Stimulated activated effector memory CD8-positive, alpha-beta T cell treated with anti-CD3 and anti-CD28 coated beads, Interleukin-12 subunit alpha, Interleukin-12 subunit beta, amount 100 ng/mL, for 72 hours (primary cell): ENCODE data around the gene FLT3.
"Not testable (repeated sequence)": the region's sequence is repeated elsewhere in the genome, so short reads cannot be mapped to it uniquely, and the experiment has no call there.

ENCODE experiments used
- ATAC-seq: fragments of 150-1000 bp; cut with Tn5 transposase; 2 replicates; pipeline ENCODE4 v1.10.0; 2021
- DNase-seq, 2 donors: peaks; one replicate each; pipeline ENCODE4 v3.0.0; 2021 to 2022; ENCODE audit warnings: low spot score in 2 of 2
- H3K27ac Mint-ChIP-seq: one replicate; pipeline ENCODE4 v1.8.0; 2022; ENCODE audit warnings: mild to moderate bottlenecking, mixed read lengths
- H3K36me3 Mint-ChIP-seq: one replicate; pipeline ENCODE4 v1.8.0; 2022; ENCODE audit warnings: mild to moderate bottlenecking, mixed read lengths
- H3K4me1 Mint-ChIP-seq: one replicate; pipeline ENCODE4 v1.8.0; 2022; ENCODE audit warnings: mixed read lengths
- H3K4me3 Mint-ChIP-seq: one replicate; pipeline ENCODE4 v1.8.0; 2022; ENCODE audit warnings: mild to moderate bottlenecking, mixed read lengths
- H3K9me3 Mint-ChIP-seq: one replicate; pipeline ENCODE4 v1.8.0; 2022; ENCODE audit warnings: mixed read lengths

The FLT3 gene

DNA sequence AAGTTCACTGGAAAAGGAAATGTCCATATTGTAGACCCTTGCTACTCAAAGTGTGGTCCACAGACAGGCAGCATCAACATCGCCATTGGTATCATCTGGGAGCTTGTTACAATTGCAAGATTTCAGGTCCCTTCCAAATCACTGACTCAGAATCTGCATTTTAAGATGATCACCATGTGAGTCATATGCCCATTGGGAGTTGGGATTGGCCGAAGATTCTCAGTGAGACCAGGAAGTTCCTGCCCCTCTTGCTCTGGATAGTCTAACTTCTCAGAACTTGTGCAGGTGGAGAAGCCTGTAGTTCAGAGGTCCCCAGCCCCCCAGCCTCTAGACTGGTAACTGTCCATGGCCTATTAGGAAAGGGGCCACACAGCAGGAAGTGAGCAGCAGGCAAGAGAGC is 63.0 kb downstream of the FLT3 start:
- ATAC-seq: peak; percentile 49
- H3K27ac Mint-ChIP-seq: no peak overlapping the region
- no peak overlapping the region for H3K4me3 Mint-ChIP-seq
- no peak for DNase-seq
- no peaks in the 10 kb centered on the region for H3K9me3 Mint-ChIP-seq
- H3K4me1 Mint-ChIP-seq: no peaks in the 10 kb centered on the region
- H3K36me3 Mint-ChIP-seq: no peaks in the 10 kb centered on the region

DNA sequence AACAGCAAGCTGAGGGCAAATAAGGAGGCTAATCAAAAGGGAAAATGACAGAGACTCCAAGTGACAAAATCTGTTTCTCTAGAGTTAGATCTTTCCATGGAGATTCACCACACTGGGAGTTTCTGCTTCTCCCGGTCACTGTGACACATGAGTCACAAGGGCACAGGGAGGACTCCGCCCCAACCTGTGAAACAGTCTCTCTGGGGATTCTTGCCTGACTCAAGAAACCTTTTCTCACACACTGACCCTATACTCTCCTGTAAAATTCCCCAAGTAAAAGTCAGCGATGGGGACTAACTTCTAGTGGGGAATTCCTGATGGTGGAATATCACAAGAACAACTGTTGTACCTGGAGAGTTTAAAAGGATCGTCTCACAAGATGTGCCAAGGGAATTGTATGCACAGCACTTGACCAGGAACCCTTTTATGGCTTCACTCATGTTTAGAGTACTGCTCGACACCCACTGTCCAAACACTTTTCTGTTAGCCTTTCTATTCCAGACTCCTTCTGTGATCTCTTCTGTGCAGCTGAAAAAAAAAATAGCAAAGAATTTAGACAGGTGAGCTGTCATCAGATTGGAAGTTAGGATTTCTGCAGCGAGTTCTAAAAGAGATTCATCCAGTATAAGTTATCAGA is 65.1 kb downstream of the FLT3 start:
- Mint-ChIP-seq H3K9me3 (no peaks in the 10 kb centered on the region), H3K27ac (no peak overlapping the region), H3K36me3 (no peaks in the 10 kb centered on the region), H3K4me3 (no peak overlapping the region), H3K4me1 (peaks cover 8% of the 10 kb centered on the region)
- ATAC-seq: no peak
- DNase-seq: no peak

DNA sequence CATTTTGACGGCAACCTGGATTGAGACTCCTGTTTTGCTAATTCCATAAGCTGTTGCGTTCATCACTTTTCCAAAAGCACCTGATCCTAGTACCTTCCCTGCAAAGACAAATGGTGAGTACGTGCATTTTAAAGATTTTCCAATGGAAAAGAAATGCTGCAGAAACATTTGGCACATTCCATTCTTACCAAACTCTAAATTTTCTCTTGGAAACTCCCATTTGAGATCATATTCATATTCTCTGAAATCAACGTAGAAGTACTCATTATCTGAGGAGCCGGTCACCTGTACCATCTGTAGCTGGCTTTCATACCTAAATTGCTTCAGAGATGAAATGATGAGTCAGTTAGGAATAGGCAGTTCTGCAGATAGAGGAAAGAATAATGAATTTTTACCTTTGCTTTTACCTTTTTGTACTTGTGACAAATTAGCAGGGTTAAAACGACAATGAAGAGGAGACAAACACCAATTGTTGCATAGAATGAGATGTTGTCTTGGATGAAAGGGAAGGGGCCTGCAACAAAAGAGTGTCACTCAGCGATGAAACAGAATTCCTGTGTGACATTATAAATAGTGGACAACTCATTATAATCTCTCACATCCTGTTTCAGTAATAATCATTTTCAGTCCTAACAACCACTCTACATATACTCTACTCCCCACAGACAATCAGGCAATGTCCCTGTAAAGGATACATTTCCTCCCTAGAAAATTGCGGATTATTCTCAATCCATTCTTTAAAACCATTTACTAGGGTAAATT is 66.3 kb downstream of the FLT3 start:
- peaks cover 8% of the 10 kb centered on the region for H3K4me1 Mint-ChIP-seq
- H3K27ac Mint-ChIP-seq: no peak overlapping the region
- H3K9me3 Mint-ChIP-seq: no peaks in the 10 kb centered on the region
- no peak for ATAC-seq
- H3K4me3 Mint-ChIP-seq: no peak overlapping the region
- H3K36me3 Mint-ChIP-seq: no peaks in the 10 kb centered on the region
- DNase-seq: no peak

DNA sequence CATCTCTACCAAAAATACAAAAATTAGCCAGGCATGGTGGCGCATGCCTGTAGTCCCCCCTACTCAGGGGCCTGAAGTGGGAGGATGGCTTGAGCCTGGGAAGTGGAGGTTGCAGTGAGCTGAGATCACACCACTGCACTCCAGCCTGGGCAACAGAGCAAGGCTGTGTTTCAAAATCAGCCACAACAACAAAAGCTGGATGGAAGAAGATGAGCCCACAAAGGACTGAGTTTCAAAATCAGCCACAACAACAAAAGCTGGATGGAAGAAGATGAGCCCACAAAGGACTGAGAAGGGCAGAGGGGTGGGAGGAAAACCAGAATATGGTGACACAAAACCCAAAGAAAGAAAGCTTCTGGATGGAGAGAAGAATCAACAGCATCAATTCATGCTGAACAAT is 67.9 kb downstream of the FLT3 start:
- not testable (repeated sequence) for DNase-seq, H3K36me3 Mint-ChIP-seq, ATAC-seq, H3K4me3 Mint-ChIP-seq, H3K4me1 Mint-ChIP-seq, H3K27ac Mint-ChIP-seq, H3K9me3 Mint-ChIP-seq

DNA sequence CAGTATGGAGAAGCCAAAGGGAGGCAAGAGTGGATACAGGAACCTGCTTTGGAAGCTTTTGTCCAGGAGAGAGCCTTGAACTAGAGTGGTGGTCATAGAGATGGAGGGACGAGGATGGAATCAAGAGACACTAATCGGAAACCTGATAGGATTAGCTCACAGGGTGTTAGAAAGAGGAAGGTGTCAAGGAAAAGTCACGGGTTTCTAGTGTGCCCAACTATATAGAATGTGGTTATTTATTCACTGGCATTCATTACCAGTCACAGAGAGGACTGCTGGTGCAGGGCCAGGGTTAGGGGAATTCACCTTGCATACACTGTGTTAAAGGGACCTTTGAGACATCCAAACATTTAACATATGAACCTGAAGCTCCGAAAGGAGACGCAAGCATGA is 68.5 kb downstream of the FLT3 start:
- Mint-ChIP-seq H3K9me3 (no peaks in the 10 kb centered on the region), H3K36me3 (no peaks in the 10 kb centered on the region), H3K4me1 (peaks cover 8% of the 10 kb centered on the region), H3K27ac (no peak overlapping the region), H3K4me3 (no peak overlapping the region)
- ATAC-seq (no peak), DNase-seq (no peak)

DNA sequence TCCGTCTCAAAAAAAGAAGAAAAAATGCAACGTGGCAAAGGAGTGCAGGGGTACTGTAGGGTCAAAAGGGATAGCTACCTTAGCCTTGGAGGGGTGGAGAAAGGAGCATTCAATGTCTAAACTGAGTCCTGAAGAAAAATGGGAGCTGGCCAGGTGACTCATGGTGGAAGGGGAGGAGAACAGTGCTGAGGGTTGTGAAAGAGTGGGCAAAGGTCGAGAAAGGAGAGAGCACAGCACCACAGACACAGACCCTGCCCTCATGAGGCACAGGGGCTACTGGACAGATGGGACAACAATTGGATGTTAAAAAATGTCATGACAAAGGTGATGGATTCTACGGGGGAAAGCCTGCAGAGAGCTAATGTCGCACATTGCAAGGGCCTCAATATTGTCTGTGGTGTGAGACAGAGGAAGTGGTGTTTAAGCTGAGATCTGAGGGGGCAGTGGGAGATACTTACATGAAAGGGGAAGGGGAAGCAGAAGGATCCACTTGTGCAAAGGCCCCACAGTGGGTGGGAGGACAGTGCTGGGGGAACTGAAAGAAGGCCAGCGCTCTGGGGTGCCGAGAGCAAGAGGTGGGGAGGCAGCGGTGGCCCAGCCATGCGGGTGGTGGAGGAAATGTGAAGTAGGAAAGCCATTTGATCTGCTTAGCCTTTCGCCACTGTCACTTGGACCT is 69.0 kb downstream of the FLT3 start:
- H3K4me1 Mint-ChIP-seq: peaks cover 8% of the 10 kb centered on the region
- no peak overlapping the region for H3K27ac Mint-ChIP-seq
- ATAC-seq: no peak

DNA sequence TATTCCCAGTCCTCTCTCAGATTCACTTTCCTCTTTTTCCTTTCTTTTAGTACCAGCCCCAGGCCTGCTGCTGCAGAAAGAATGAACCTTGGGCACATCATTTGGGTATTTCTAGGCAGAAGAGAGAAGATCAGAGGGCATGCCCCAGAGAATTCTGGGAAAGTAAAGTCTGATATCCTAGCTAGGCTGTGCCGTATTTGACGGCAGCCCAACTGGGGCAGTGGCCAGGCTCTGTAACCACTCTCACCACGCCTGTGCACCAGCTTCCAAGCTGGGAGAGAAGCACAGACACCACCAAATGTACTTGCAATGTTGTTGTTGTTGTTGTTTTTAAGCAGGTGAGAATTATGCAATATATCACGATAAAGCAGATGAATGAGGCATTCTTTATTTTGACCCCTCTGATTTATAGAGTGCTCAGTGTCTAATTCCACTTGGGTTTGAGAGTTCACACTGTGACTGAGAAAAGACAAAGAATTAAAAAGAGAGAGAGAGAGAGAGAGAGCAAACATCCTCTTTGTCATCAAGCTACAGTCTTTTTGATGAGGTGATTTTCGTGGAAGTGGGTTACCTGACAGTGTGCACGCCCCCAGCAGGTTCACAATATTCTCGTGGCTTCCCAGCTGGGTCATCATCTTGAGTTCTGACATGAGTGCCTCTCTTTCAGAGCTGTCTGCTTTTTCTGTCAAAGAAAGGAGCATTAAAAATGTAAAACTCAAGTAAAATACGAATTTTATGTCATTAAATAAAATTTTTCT is 72.6 kb downstream of the FLT3 start:
- Mint-ChIP-seq H3K27ac (no peak overlapping the region), H3K4me1 (peaks cover 8% of the 10 kb centered on the region), H3K9me3 (no peaks in the 10 kb centered on the region), H3K36me3 (no peaks in the 10 kb centered on the region), H3K4me3 (no peak overlapping the region)
- ATAC-seq (no peak), DNase-seq (no peak)

More for the DNA sequence above, 69.0 kb downstream of the FLT3 start:
- Mint-ChIP-seq H3K9me3 (no peaks in the 10 kb centered on the region), H3K36me3 (no peaks in the 10 kb centered on the region), H3K4me3 (no peak overlapping the region)
- no peak for DNase-seq

DNA sequence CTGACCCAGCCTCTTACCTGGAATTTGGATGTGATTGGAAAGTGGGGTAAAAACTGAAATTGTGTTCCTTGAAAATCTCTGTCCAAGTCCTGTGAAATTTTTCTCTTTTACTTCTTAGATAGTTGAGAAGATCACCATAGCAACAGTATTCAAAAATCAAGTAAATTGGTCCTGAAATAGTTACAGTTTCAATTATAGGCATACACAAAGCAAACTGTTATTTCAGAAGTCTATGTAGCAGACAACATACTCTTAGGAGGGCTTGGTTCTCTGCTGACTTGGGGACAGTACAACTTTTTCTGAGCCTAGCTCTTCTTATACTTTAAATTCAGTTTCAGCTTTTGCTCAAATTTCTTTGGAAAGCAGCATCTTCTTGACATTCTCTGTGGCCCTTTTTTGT is 73.3 kb downstream of the FLT3 start:
- no peaks in the 10 kb centered on the region for H3K9me3 Mint-ChIP-seq
- no peak overlapping the region for H3K4me3 Mint-ChIP-seq
- H3K27ac Mint-ChIP-seq: no peak overlapping the region
- no peak for DNase-seq
- no peaks in the 10 kb centered on the region for H3K36me3 Mint-ChIP-seq
- ATAC-seq: no peak
- H3K4me1 Mint-ChIP-seq: peaks cover 8% of the 10 kb centered on the region

DNA sequence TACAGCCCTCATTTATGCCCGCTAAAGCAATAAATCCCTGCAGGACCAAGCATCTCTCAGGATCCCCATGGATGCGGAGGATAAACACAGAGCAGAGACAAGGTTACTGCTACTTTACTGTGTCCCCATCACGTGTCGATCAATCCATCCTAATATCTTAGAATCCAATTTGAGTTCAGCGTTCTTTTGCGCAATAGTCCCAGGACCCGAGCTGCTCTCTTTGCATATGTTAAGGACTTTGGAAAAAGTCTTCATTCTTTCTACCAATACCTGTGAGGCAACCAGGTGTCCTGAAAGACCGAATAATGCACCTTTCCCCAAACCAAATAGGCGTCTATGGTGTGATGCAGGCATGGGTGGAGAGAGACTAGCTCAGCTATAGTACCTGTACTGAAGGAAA is 73.9 kb downstream of the FLT3 start:
- Mint-ChIP-seq H3K4me1 (peaks cover 6% of the 10 kb centered on the region), H3K27ac (no peak overlapping the region), H3K4me3 (no peak overlapping the region), H3K36me3 (no peaks in the 10 kb centered on the region), H3K9me3 (no peaks in the 10 kb centered on the region)
- DNase-seq (no peak), ATAC-seq (no peak)

DNA sequence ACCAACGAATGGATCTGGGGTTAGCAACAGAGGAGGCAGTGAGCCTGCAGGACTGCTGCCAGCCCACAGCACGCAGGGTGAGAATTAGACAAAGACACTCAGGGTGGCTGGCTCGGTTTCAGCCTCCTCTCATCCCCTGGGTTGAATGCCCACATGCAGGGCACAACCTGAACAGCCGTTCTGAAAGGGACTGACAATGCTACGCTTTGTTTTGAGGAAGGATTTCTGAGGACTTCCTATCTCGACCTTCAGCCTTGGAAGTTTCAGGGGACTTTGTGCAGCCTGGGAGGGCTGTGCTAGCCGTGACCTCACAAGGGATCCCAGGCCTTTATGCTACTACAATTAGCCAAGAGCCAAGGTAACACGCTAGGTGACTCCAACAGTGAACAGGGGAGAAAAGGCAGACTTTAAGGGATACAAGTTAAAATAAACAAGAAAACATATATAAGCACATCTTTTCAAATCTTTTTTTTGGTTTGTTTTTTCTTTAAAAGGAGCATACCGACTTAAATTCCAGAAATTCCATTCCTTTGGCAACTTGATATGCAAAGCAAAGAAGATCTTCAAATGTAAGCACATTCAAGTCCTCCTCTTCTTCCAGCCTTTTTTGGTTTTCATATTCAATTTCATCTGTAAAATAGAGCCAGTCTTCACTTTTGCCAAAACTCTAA is 77.4 kb downstream of the FLT3 start:
- H3K9me3 Mint-ChIP-seq: no peaks in the 10 kb centered on the region
- no peak overlapping the region for H3K4me3 Mint-ChIP-seq
- H3K36me3 Mint-ChIP-seq: no peaks in the 10 kb centered on the region
- H3K27ac Mint-ChIP-seq: no peak overlapping the region
- DNase-seq: no peak
- no peak for ATAC-seq
- peaks cover 4% of the 10 kb centered on the region for H3K4me1 Mint-ChIP-seq

DNA sequence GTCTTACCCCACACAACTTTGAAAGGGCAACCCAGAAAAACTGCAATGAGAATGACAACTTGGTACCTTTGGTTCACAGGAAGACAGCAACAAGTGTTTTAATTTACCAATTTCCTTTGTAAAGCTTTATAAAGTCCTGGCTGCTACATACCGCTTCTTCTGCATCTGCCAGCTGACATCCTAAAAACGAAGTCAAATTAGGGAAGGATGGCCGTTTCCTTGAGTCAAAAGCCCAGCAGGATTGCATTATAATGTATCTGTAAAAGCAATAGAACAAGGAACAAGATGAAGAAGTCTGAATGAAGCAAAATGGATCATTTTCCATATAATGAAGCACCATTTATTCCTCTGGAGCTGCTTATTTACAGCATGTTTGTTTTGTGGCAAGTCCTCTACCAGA is 86.1 kb downstream of the FLT3 start:
- Mint-ChIP-seq H3K9me3 (no peaks in the 10 kb centered on the region), H3K27ac (no peak overlapping the region), H3K36me3 (no peaks in the 10 kb centered on the region), H3K4me1 (no peaks in the 10 kb centered on the region), H3K4me3 (no peak overlapping the region)
- ATAC-seq (no peak), DNase-seq (no peak)

DNA sequence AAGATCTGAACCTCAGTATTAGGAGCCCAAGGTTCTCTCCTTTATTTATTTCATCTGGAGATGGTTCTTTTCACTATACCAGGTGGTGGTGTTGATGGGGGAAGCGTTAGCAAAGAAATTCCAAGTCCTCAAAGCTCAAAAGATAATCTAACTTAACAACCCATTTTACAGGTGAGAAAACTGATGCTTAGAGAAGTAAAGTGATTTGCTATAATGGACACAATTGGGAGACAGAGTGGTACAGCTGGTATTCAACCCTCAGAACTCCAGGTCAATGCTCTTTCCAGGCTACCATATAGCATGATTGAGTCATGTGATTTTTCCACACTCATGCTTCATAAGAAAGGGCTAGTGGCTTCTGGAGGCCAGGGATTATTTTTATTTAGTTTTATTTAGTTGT is 86.9 kb downstream of the FLT3 start:
- no peak for ATAC-seq
- Mint-ChIP-seq H3K4me1 (no peaks in the 10 kb centered on the region), H3K27ac (no peak overlapping the region), H3K9me3 (no peaks in the 10 kb centered on the region), H3K4me3 (no peak overlapping the region), H3K36me3 (no peaks in the 10 kb centered on the region)
- no peak for DNase-seq

DNA sequence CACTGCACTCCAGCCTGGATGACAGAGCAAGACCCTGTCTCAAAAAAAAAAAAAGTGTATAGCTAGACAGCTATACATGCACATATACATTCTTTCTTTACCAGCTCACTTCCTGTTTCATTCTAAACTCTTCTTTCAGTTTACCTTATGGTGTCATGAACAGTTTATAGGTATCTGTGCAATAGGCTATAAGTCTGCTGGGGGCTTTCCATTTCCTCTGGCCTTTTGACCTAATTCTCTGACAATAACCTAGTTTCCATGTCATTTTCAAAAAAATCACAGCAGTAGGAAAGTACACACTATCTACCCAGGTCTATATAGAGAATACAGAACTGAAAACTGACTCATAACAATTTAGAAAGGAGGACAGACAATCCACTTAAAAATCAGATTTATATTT is 87.5 kb downstream of the FLT3 start:
- peak; percentile 48 for ATAC-seq
- Mint-ChIP-seq H3K27ac (no peak overlapping the region), H3K4me1 (no peaks in the 10 kb centered on the region), H3K9me3 (no peaks in the 10 kb centered on the region), H3K36me3 (no peaks in the 10 kb centered on the region), H3K4me3 (no peak overlapping the region)
- no peak for DNase-seq

DNA sequence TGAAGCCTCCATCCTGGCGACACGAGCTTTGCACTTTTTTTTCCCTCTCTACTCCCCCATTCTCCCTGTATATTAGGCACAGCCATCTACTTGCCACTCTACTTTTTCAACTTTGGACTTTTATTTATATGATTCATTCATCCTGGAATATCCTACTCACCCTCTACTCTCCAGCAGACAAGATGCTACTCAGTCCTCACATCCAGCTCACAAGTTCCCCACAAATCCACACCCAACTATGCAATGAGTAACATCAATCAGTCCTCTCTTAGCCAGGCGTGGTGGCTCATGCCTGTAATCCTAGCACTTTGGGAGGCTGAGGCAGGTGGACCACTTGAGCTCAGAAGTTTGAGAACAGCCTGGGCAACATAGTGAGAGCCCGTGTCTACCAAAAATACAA is 88.0 kb downstream of the FLT3 start:
- H3K9me3 Mint-ChIP-seq: no peaks in the 10 kb centered on the region
- DNase-seq: no peak
- H3K36me3 Mint-ChIP-seq: no peaks in the 10 kb centered on the region
- H3K27ac Mint-ChIP-seq: no peak overlapping the region
- no peak overlapping the region for H3K4me3 Mint-ChIP-seq
- peak; percentile 24 for ATAC-seq
- H3K4me1 Mint-ChIP-seq: no peaks in the 10 kb centered on the region

DNA sequence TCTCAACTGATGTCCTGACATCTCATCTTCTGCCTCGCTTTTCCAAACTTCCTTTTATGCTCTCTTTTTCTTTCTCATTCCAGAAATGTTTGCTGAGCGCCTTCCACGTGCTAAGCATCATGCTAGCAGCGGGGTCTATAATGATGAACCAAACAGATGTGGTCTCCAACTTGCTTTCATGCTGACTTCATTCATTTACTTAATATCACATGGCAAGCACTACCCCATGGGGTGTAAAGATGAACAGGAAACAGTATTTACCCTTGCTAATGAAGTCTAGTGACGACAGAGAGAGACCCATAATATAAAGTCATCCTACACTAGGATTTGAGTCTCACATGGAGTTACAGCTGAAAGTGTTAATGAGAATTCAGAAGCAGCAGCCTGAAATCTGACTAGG is 90.3 kb downstream of the FLT3 start:
- H3K27ac Mint-ChIP-seq: no peak overlapping the region
- no peaks in the 10 kb centered on the region for H3K9me3 Mint-ChIP-seq
- H3K4me1 Mint-ChIP-seq: no peaks in the 10 kb centered on the region
- ATAC-seq: no peak
- H3K4me3 Mint-ChIP-seq: no peak overlapping the region
- no peaks in the 10 kb centered on the region for H3K36me3 Mint-ChIP-seq
- no peak for DNase-seq
